Kidney (tissue), 22 donors: Measurements from ENCODE around the gene DNAJA3. TPM values are rescaled to one million over a fixed set of nuclear protein-coding genes. Genes with fewer than 3 reads are reported as not detected.
A peak's percentile ranks its signal among the peaks of the same experiment; 100 is the strongest.

Experiments
- DNase-seq, 5 donors: peaks; one replicate each; pipeline ENCODE4 v3.0.0-alpha.2; 2013 to 2020
- FAIRE-seq: peaks from 2 replicates; lab custom pipeline; 2012; peaks lifted over from hg19 to GRCh38; lab: Jason Lieb, UNC
- H3K27ac ChIP-seq, 2 donors: one replicate each; pipeline ENCODE4 v1.7.0; 2013; ENCODE audit warnings: low read depth in 2 of 2, low read length in 2 of 2, inconsistent platforms in 1 of 2
- H3K27me3 ChIP-seq: one replicate; pipeline ENCODE4 v1.7.1; 2013; ENCODE audit warnings: low read length, inconsistent platforms; ENCODE audit not compliant: control insufficient read depth, insufficient read depth
- H3K36me3 ChIP-seq, 3 donors: one replicate each; pipeline versions ENCODE4 v1.7.0 to v1.7.1; 2013; ENCODE audit warnings: low read length in 3 of 3, control low read depth in 1 of 3, inconsistent platforms in 1 of 3; ENCODE audit not compliant: insufficient read depth in 3 of 3, control insufficient read depth in 2 of 3
- H3K4me1 ChIP-seq, 3 donors: one replicate each; pipeline versions ENCODE4 v1.7.0 to v1.7.1; 2013; ENCODE audit warnings: low read length in 3 of 3, inconsistent platforms in 1 of 3, low read depth in 1 of 3; ENCODE audit not compliant: control insufficient read depth in 2 of 3, insufficient read depth in 2 of 3
- H3K4me3 ChIP-seq, 3 donors: one replicate each; pipeline versions ENCODE4 v1.7.0 to v1.8.1; 2013; ENCODE audit warnings: low read length in 3 of 3, control low read depth in 1 of 3, inconsistent platforms in 1 of 3
- H3K9ac ChIP-seq, 3 donors: one replicate each; pipeline versions ENCODE4 v1.7.0 to v1.7.1; 2013; ENCODE audit warnings: low read length in 3 of 3, control low read depth in 1 of 3, inconsistent platforms in 1 of 3
- H3K9me3 ChIP-seq, 3 donors: one replicate each; pipeline versions ENCODE4 v1.7.0 to v1.7.1; 2013; ENCODE audit warnings: low read length in 3 of 3, control low read depth in 1 of 3, inconsistent platforms in 1 of 3; ENCODE audit not compliant: control insufficient read depth in 2 of 3, insufficient read depth in 1 of 3
- intact Hi-C: fragments of 100-400 bp; cut with DNase I; formaldehyde crosslinking; loops from one replicate; pipeline ENCODE4 v1.11.1; 2022
- long read RNA-seq, 10 donors: library from polyadenylated mRNA in 1 of 10; unstranded in 1 of 10; transcript quantifications; one replicate each; pipeline ENCODE4 v2.0.0 and lab custom pipeline, GENCODE V29; 2021 to 2026
- polyA plus RNA-seq: library from polyadenylated mRNA; stranded (reverse); fragments of 350-450 nt; fragmentation: Illumina TruSeq; extraction: RNeasy Lipid Tissue Mini Kit (QIAGEN cat#74804); gene quantifications from one replicate; pipeline ENCODE4 v1.2.3, GENCODE V29; 2014; ENCODE audit warnings: low read depth, low replicate concordance; ENCODE audit not compliant: insufficient read depth
- total RNA-seq: library from RNA; stranded (reverse); fragmentation: NEBNext Ultra II Directional; extraction: Animal tissue kit (Norgen Biotek cat#: 25700); gene quantifications from one replicate; pipeline ENCODE4 v1.2.1, GENCODE V29; 2021
- TF ChIP-seq, protein P1 (sequence below): IDR thresholded peaks from 3 replicates; pipeline ENCODE4 v1.5.1; 2012; ENCODE audit warnings: mild to moderate bottlenecking, moderate library complexity, borderline replicate concordance; ENCODE audit not compliant: insufficient read depth; ENCODE audit errors: extremely low read depth
- donor health status: control.
- donor health status: control.
- donor health status: control.
- donor health status: control.
- donor health status: control.
- donor health status: DM: yes; HTN: yes; CAD: no.
- donor health status: Normal renal cell carcinoma (clear cell type).

DNAJA3 gene
- total RNA-seq, result 41.1 TPM
- polyA plus RNA-seq, result 49.4 TPM
- long read RNA-seq, donor 1, transcript DNAJA3-202 (11 exons, 2,591 nt), result major isoform, 7 of 25 reads
- long read RNA-seq, donor 1, partial matches to known transcripts, result 16 of 25 reads
- long read RNA-seq, donor 1, other reads (novel, unspliced or antisense), result 0 of 25 reads
- long read RNA-seq, donor 2, transcript DNAJA3-202 (11 exons, 2,591 nt), result major isoform, 6 of 20 reads
- long read RNA-seq, donor 2, partial matches to known transcripts, result 14 of 20 reads
- long read RNA-seq, donor 2, other reads (novel, unspliced or antisense), result 0 of 20 reads
- long read RNA-seq, donor 3, transcript DNAJA3-202 (11 exons, 2,591 nt), result major isoform, 8 of 20 reads
- long read RNA-seq, donor 3, partial matches to known transcripts, result 9 of 20 reads
- long read RNA-seq, donor 3, other reads (novel, unspliced or antisense), result 0 of 20 reads
- long read RNA-seq, donor 4, transcript DNAJA3-201 (12 exons, 2,763 nt), result major isoform, 5 of 11 reads
- long read RNA-seq, donor 4, transcript DNAJA3-202 (11 exons, 2,591 nt), result major isoform, 5 of 11 reads
- long read RNA-seq, donor 4, partial matches to known transcripts, result 0 of 11 reads
- long read RNA-seq, donor 4, other reads (novel, unspliced or antisense), result 0 of 11 reads
- long read RNA-seq, donor 5, partial matches to known transcripts, result 0 of 1 reads
- long read RNA-seq, donor 5, other reads (novel, unspliced or antisense), result 0 of 1 reads
- long read RNA-seq, donor 6, partial matches to known transcripts, result 0 of 1 reads
- long read RNA-seq, donor 6, other reads (novel, unspliced or antisense), result 0 of 1 reads
- long read RNA-seq, donor 7, transcript DNAJA3-201 (12 exons, 2,763 nt), result minor isoform, 15 of 74 reads
- long read RNA-seq, donor 7, transcript DNAJA3-202 (11 exons, 2,591 nt), result major isoform, 41 of 74 reads
- long read RNA-seq, donor 7, partial matches to known transcripts, result 9 of 74 reads
- long read RNA-seq, donor 7, other reads (novel, unspliced or antisense), result 9 of 74 reads
- long read RNA-seq, donor 8, partial matches to known transcripts, result 0 of 4 reads
- long read RNA-seq, donor 8, other reads (novel, unspliced or antisense), result 0 of 4 reads
- long read RNA-seq, donor 9, partial matches to known transcripts, result 0 of 2 reads
- long read RNA-seq, donor 9, other reads (novel, unspliced or antisense), result 0 of 2 reads
- long read RNA-seq, donor 10, partial matches to known transcripts, result 0 of 6 reads
- long read RNA-seq, donor 10, other reads (novel, unspliced or antisense), result 0 of 6 reads

DNA sequence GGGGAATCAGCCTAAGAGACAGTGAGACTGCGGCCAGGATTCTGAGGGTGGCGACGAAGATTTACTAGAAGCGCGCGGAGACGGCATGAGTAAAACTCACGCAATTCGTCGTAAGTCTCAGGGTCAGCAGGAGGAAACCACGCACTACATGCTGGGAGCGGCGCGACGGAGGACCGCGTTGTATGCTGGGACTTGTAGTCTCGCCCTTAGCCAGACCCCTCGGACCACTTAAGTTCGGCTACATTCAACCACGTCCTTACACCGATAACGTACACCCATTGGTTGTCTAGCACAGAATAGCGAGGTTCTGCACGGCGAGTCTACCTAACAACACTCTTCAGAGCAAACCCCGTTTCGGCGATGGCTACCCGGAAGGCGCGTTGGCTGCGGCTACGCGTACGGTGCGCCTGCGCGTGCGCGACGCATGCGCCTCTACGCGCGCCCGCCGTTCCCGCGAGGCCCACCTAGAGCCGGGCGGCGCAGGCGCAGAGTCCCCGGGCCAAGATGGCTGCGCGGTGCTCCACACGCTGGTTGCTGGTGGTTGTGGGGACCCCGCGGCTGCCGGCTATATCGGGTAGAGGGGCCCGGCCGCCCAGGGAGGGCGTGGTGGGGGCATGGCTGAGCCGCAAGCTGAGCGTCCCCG, at the start of gene DNAJA3:
Gene DNAJA3 (plus strand): TSS at position 491 of the 643 bp plus-strand sequence. CDS start 14 bp downstream, at position 505.
- FAIRE-seq (no peak), DNase-seq (peak; percentile 92 to 98 (median 97))
- Histone ChIP-seq H3K4me3 (peak within 1 kb of the TSS; percentile 99 to 100 (median 99)), H3K27ac (peak within 1 kb of the TSS; percentile 99 to 100), H3K27me3 (no peaks in the 10 kb centered on the region), H3K4me1 (peaks cover 7 to 13% (median 12%) of the 10 kb centered on the region in 3 donors), H3K9ac (peak within 1 kb of the TSS; percentile 96 to 100 (median 98)), H3K9me3 (no peaks in the 10 kb centered on the region), H3K36me3 (no peaks in the 10 kb centered on the region)
- TF ChIP-seq, protein P1, sequence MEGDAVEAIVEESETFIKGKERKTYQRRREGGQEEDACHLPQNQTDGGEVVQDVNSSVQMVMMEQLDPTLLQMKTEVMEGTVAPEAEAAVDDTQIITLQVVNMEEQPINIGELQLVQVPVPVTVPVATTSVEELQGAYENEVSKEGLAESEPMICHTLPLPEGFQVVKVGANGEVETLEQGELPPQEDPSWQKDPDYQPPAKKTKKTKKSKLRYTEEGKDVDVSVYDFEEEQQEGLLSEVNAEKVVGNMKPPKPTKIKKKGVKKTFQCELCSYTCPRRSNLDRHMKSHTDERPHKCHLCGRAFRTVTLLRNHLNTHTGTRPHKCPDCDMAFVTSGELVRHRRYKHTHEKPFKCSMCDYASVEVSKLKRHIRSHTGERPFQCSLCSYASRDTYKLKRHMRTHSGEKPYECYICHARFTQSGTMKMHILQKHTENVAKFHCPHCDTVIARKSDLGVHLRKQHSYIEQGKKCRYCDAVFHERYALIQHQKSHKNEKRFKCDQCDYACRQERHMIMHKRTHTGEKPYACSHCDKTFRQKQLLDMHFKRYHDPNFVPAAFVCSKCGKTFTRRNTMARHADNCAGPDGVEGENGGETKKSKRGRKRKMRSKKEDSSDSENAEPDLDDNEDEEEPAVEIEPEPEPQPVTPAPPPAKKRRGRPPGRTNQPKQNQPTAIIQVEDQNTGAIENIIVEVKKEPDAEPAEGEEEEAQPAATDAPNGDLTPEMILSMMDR, result no peak
- intact Hi-C loops, result no loop called here

DNA sequence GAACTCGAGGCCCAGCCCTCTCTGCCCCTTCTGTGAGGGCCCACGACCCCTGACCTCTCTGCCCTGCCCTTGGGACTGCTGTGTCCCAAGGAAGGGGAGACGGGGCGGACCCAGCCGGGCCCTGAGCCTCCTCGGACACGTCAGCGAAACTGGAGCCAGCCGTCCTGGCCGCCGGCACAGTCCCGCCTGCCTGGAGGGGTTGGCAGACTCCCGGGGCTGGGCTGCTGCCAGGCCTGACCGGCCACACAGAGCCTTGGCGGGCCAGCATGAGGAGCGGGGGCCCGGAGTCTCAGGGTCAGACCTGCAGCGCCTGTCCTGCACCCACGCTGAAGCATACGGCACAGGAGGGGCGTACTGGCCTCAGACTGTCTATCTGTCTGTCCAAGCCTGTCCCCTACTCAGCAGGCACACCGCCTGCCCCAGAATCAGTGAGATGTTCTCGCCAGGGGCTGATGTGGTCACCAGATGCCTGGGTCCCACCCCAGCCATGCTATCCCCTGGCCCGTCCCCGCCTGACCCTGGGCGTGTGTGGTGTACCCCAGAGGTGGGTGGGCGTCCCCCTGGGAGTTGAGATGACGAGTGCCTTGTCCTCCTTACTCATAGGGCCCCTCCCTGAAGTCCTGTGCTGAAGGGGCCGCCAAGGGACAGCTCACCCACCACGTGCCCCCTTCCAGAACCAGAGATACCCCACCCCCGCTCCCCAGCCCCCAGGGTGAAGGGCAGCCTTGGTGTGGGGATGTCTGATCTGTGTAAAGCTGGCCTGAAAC, 49.4 kb upstream of the DNAJA3 start:
- Histone ChIP-seq H3K9me3 (no peaks in the 10 kb centered on the region), H3K36me3 (no peaks in the 10 kb centered on the region), H3K27ac (peak overlapping the region; percentile 85 to 93), H3K27me3 (no peaks in the 10 kb centered on the region), H3K4me3 (peak overlapping the region in 1 of 3 donors; percentile 4), H3K9ac (peak overlapping the region in 1 of 3 donors; percentile 67), H3K4me1 (peaks cover 2 to 63% (median 50%) of the 10 kb centered on the region in 3 donors)
- FAIRE-seq, result no peak
- peak; percentile 57 to 98 (median 80) for DNase-seq
- intact Hi-C loops, result no loop called here
- TF ChIP-seq, protein P1, result no peak
